ENCODE data around the gene PCNX1. TPM values are rescaled to one million over a fixed set of nuclear protein-coding genes. Genes with fewer than 3 reads are reported as not detected.
A peak's percentile ranks its signal among the peaks of the same experiment; 100 is the strongest.

PCNX1 gene
- total RNA-seq, 2 experiments from 2014 or later: 64.4 to 69.2 TPM

DNA sequence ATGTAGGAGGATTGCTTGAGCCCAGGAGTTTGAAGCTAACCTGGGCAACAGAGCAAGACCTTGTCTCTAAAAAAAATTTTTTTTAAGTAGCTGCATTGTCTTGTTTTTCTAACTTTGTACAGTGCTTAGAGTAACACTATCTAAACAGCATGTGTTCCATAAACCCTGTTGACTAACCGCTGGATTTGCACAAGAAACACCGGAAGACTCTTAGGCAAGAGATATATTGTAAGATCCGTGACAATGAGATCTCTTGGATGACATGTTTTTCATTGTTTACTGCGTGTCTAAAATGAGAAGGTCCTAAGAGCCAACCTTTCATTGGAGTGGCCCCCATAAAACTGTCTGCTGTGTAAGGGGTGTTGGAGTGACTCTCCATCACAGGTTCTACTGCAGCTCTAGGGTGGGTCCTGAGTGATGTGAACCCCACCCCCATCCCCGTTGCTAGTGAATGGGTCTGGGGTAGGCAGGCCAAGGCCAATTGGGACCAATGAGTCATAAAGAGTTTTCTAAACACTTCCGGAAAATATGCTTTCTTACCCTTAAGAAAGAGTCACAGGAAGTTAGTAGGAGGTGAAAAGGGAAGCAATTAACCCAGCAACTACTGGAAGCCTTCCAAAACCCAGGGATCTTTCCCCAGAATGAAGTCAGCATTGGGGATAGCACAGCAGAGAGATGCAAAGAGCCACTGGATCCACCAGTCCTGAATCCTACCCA is 24.3 kb upstream of the PCNX1 start:
- ATAC-seq: no peak
- no peak overlapping the region for H3K4me3 Mint-ChIP-seq

DNA sequence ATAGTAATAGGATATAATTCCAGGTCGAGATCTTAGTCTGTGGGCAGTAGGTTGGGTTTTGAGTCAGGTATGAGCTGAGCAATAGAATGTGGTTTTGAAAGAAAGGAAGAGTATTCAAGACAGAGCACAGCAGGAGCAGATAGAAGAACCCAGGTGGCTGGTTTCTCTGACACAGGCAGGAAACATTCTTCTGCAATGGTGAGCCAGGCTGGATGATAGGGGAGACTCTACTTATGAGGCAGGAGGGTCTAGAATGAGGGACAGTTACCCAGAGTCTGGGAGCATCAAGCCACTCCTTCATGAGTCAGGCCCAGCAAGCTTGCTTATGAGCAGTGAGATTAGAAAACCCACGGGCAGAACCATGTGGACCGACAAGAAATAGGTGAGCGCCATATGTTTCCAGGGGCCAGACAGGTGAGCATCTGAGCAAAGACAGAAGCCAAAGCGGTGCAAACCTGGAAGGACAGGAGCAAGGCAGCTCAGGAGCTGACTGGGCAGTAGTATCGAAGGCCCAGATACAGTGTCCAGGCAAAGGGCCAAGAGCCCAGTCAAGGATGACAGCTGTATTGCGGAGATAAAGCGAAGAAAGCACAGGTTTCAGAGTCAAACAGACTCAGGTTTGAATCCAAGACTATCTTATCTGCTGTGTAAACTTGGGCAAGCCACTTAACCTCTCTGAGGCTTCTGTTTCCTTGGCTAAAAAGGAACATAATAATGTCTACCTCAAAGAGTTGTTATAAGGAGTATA is 22.5 kb upstream of the PCNX1 start:
- peak; percentile 25 for ATAC-seq
- peak overlapping the region; percentile 14 for H3K4me3 Mint-ChIP-seq
- H3K9me3 Mint-ChIP-seq (ENCODE audit: low read depth): no peaks in the 10 kb centered on the region
- peaks cover 81% of the 10 kb centered on the region for H3K4me1 Mint-ChIP-seq
- no peaks in the 10 kb centered on the region for H3K27me3 Mint-ChIP-seq
- no peaks in the 10 kb centered on the region for H3K36me3 Mint-ChIP-seq
- CTCF ChIA-PET: interaction anchor here (0.9 to 13.8 kb wide), 11 partner anchors 10 to 96 kb away, joined by 3 to 179 read pairs (median 9); partner anchors contain the start of gene PCNX1
- DNase-seq: peak; percentile 63
- peak overlapping the region; percentile 96 for H3K27ac Mint-ChIP-seq

More for the DNA sequence above, 24.3 kb upstream of the PCNX1 start:
- Mint-ChIP-seq H3K27me3 (no peaks in the 10 kb centered on the region), H3K36me3 (no peaks in the 10 kb centered on the region), H3K4me1 (peaks cover 63% of the 10 kb centered on the region), H3K9me3 (ENCODE audit: low read depth) (no peaks in the 10 kb centered on the region), H3K27ac (peak overlapping the region; percentile 96)
- CTCF ChIA-PET: interaction anchor here (1.3 to 13.8 kb wide), 5 partner anchors 10 to 72 kb away, joined by 3 to 179 read pairs (median 64); partner anchors contain the start of gene PCNX1
- no peak for DNase-seq

DNA sequence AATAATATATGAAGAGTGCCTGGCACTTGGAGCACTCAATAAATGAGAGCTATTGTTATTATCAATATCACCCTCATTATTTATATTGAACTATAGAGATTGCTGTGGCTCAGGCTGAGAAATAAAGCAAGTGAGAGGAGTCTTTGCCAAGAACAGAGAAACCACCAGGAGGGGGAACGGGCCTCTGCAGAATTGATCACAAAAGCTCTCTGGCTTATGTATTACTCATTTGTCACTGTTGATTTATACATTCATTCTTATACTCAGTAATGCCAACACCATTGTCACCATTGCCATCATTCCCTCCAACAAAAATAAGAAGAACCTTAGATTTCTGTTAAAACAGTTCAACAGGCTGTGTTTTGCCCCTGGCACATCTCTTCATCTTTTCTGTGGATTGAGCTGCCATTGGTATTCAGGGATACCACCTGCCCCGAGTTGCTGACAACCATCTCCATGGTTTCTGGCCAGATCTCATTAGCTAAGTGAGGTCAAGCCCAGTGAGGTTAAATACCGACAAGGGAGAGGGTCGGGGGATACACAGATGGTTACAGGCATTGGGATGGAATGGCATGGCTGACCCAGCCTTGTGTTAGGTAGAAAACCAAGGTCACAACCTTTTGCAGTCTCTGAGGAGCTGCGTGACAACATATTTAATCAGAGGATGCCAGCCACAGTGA is 21.8 kb upstream of the PCNX1 start:
- CTCF ChIA-PET: interaction anchor here (1.0 to 13.8 kb wide), 13 partner anchors 9 to 69 kb away, joined by 3 to 179 read pairs (median 6); partner anchors contain the start of gene PCNX1
- Mint-ChIP-seq H3K4me3 (peak overlapping the region; percentile 10), H3K4me1 (peaks cover 85% of the 10 kb centered on the region), H3K36me3 (no peaks in the 10 kb centered on the region), H3K27ac (peak overlapping the region; percentile 96), H3K27me3 (no peaks in the 10 kb centered on the region), H3K9me3 (ENCODE audit: low read depth) (no peaks in the 10 kb centered on the region)
- peak; percentile 38 for ATAC-seq
- peak; percentile 78 for DNase-seq

DNA sequence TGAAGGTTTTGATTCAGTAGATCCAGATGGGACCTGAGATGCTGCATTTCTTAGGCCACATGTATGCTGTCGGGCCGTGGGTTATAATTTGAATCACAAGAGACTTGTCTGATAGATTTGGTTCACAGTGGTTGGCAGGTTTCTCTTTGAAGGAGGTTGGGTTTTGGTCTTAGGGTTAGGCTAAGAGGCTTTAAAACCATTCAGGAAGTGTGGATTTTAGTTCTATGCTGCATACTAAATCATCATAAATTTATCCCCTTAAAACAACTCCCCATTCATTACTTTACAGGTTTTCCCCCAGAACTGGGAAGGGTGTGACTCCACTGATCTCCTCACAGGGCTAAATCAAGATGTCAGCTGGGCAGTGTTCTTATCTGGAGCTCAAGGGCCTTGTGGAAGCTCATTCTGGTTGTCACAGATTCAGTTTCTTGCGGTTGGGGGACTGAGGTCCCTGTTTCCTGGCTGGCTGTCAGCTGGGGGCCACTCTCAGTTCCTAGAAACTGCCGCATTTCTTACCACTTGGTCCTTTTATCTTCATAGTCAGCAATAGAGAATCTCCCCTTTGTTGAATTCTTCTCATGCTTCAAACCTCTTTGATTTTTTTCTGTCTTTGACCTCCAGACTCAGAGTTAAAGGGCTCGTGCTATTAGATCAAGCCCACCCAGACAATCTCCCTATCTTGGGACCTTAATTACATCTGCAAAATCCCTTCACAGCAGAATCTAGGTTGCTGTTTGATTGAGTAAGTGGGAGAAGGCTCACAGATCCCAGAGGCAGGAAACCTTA is 20.6 kb upstream of the PCNX1 start:
- Mint-ChIP-seq H3K36me3 (no peaks in the 10 kb centered on the region), H3K4me3 (peak overlapping the region; percentile 65), H3K27ac (peak overlapping the region; percentile 96), H3K4me1 (peaks cover 88% of the 10 kb centered on the region), H3K27me3 (no peaks in the 10 kb centered on the region), H3K9me3 (ENCODE audit: low read depth) (no peaks in the 10 kb centered on the region)
- ATAC-seq: peak; percentile 64
- CTCF ChIA-PET: interaction anchor here (0.7 to 13.8 kb wide), 15 partner anchors 8 to 92 kb away, joined by 3 to 179 read pairs (median 6); partner anchors contain the start of gene PCNX1
- DNase-seq: peak; percentile 91

DNA sequence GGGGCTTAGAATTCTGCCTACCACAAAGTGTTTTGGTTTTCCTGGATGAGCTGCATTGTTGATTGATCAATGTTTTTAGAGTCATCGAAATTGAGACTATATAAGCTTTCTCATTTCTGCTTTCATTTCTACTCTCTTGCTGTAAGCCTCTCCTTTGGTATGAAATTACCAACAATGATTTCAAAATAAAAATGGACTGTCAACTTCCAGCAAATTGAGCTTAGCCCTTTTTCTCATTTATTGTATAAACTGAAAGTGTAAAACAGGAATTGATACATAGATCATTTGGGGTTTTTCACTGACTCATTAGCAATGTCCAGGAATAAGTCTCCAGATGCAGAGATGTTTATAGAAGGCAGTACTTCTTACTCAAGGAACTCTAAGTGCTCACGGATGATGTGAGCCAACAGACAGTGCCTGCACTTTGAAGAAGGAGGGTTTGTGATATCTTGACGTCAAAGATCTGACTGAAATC is 20.0 kb upstream of the PCNX1 start:
- CTCF ChIA-PET: interaction anchor here (0.7 to 13.8 kb wide), 10 partner anchors 9 to 91 kb away, joined by 3 to 179 read pairs (median 8); partner anchors contain the start of gene PCNX1
- DNase-seq: no peak
- no peaks in the 10 kb centered on the region for H3K27me3 Mint-ChIP-seq
- H3K9me3 Mint-ChIP-seq (ENCODE audit: low read depth): no peaks in the 10 kb centered on the region
- no peaks in the 10 kb centered on the region for H3K36me3 Mint-ChIP-seq
- peak overlapping the region; percentile 65 for H3K4me3 Mint-ChIP-seq
- peak overlapping the region; percentile 96 for H3K27ac Mint-ChIP-seq
- ATAC-seq: peak; percentile 21
- H3K4me1 Mint-ChIP-seq: peaks cover 87% of the 10 kb centered on the region

DNA sequence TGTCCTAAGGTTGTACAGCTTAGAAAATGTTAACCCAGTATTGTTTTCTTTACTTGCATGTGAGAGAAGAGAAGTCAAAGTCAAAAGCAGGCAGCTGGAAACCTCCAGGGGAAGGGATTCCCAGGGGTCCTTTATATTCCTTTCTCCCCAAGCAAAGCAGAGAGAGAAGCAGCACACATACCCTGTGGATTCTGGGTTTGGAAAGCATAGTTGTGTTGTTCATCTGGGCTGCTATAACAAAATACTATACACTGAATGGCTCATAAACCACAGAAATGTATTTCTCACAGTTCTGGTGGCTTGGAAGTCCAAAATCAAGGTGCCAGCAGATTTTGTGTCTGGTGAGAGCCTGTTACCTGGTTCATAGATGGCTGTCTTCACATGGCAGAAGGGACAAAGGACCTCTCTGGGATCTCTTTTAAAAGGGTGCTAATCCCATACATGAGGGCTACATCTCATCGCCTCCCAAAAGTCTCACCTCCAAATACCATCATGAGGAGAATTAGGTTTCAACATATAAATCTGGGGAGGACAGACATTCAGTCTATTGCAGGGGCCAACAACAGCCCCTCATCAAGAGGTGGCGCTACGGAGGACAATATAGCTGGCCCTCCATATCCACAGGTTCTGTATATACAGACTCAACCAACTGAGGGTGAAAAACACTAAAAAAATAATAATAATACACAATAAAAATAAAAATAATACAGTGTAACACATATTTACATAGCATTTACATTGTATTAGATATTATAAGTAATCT is 19.3 kb upstream of the PCNX1 start:
- Mint-ChIP-seq H3K36me3 (no peaks in the 10 kb centered on the region), H3K27me3 (no peaks in the 10 kb centered on the region), H3K4me1 (peaks cover 88% of the 10 kb centered on the region), H3K9me3 (ENCODE audit: low read depth) (no peaks in the 10 kb centered on the region), H3K4me3 (peak overlapping the region; percentile 65), H3K27ac (peak overlapping the region; percentile 96)
- DNase-seq (no peak), ATAC-seq (no peak)
- CTCF ChIA-PET: interaction anchor here (0.7 to 13.8 kb wide), 15 partner anchors 9 to 91 kb away, joined by 3 to 179 read pairs (median 5); partner anchors contain the start of gene PCNX1

DNA sequence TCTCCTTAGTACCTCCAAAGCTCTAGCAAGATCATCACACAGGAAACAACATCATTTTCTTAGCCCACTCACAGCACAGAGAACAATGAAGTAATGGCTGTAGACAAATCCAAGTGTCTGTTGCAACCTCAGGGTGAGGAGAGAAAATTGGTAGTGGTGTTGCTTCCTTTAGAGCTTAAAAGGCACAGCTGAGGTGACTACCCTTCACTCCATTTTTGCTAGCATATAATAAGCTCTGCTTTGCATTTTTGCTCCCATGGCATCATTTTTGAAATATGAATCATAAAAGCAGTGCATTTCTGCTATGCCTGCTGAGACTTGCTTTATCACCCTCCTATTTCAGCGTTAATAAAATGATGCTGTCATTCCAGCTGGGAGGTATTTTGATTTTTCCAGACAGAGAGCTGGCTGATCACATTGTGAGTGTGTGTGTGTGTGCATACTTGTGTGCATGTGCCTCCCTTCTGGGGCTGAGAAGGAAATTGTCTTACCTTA is 18.5 kb upstream of the PCNX1 start:
- Mint-ChIP-seq H3K4me3 (peak overlapping the region; percentile 8), H3K4me1 (peaks cover 88% of the 10 kb centered on the region), H3K27ac (peak overlapping the region; percentile 86), H3K9me3 (ENCODE audit: low read depth) (no peaks in the 10 kb centered on the region), H3K36me3 (no peaks in the 10 kb centered on the region), H3K27me3 (no peaks in the 10 kb centered on the region)
- peak; percentile 14 for ATAC-seq
- CTCF ChIA-PET: interaction anchor here (1.1 to 13.8 kb wide), 9 partner anchors 10 to 87 kb away, joined by 3 to 179 read pairs (median 5); partner anchors contain the start of gene PCNX1
- DNase-seq: no peak

DNA sequence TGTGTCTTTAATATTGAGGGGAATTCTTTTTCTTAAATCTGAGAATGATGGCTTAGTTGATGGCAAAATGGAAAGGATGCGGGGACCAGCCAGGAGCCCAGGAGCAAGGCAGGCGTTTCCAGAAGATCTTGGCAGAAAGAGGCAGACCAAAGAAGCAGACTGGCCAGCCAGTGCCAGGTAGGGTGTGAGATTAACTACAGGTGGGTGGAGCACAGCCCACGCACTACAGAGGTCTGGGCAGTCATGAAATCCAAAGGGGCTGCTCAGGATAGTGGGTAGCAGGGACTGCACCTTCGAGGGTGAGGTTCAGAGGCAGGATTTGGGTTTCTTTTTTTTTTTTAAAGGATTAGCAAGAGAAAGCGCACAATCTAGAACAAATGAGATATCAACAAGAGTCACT is 17.7 kb upstream of the PCNX1 start:
- CTCF ChIA-PET: interaction anchor here (1.4 to 13.8 kb wide), 2 partner anchors 9 to 16 kb away, joined by 5 to 179 read pairs; partner anchors contain the start of gene PCNX1
- Mint-ChIP-seq H3K4me3 (no peak overlapping the region), H3K27me3 (no peaks in the 10 kb centered on the region), H3K9me3 (ENCODE audit: low read depth) (no peaks in the 10 kb centered on the region), H3K36me3 (no peaks in the 10 kb centered on the region), H3K27ac (peak overlapping the region; percentile 21), H3K4me1 (peaks cover 89% of the 10 kb centered on the region)
- DNase-seq (no peak), ATAC-seq (no peak)

DNA sequence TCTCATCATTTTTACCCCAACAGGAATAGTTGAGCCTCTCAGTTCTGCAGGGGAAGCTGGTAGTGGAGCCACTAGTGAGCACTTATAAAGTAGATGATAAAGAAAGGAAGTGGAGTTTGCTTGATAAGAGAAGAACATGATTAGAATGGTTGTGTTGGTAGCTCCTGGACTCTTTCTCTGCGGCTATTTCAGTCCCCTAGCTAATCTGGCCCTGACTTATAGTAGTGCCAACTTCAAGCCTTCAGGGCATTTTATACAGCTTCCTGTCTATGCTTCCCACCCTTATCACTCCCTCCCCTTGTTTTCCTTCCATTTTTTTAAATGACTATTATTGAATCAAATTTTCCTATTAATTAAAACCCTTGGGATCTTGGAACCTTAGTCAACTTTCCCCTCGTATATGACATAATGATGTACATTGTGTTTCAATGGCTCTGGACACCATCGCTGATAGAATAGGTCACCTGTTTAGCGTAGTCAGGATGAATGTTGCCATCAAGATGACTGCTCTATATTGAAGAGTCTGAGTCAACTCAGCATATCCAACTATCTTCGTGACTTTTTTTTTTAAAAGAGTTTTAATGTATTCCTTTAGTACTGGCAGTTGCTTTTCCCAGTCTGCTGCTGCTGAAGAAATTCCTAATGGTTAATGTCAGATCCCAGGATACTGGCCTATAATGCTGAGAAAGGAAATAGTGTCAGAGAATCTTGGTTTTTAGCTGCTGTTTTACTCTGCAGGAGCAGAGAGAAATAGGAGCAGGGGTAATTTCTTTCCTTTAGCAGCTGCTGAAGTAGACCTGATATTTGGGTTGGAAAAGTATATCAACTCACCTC is 16.2 kb upstream of the PCNX1 start:
- no peak overlapping the region for H3K4me3 Mint-ChIP-seq
- ATAC-seq (no peak), DNase-seq (no peak)
- no peaks in the 10 kb centered on the region for H3K9me3 Mint-ChIP-seq (ENCODE audit: low read depth)
- no peaks in the 10 kb centered on the region for H3K36me3 Mint-ChIP-seq
- peaks cover 88% of the 10 kb centered on the region for H3K4me1 Mint-ChIP-seq
- CTCF ChIA-PET: interaction anchor here (1.3 to 13.8 kb wide), 3 partner anchors 15 to 74 kb away, joined by 3 to 179 read pairs (median 4); partner anchors contain the start of gene PCNX1
- no peaks in the 10 kb centered on the region for H3K27me3 Mint-ChIP-seq
- H3K27ac Mint-ChIP-seq: no peak overlapping the region

DNA sequence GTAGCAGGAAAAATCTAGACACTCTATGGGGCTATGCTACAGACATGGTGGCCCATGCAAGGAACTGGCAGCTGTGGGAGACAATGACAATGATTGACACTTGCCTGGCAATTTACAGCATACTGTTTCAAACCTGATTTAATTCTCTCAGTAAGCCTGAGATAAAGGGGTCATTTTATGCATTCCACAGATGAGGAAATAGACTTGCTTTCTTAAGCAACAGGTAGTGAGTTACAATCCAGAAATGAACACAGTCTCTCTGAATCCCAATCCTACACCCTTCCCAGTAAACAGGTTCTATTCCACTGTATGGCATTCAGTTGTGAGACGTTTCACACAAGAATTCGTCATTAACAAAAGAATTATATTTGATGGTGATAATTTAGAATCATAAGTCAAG is 15.5 kb upstream of the PCNX1 start:
- H3K27ac Mint-ChIP-seq: no peak overlapping the region
- H3K36me3 Mint-ChIP-seq: peaks cover 4% of the 10 kb centered on the region
- no peaks in the 10 kb centered on the region for H3K27me3 Mint-ChIP-seq
- peaks cover 83% of the 10 kb centered on the region for H3K4me1 Mint-ChIP-seq
- DNase-seq (no peak), ATAC-seq (no peak)
- H3K4me3 Mint-ChIP-seq: no peak overlapping the region
- no peaks in the 10 kb centered on the region for H3K9me3 Mint-ChIP-seq (ENCODE audit: low read depth)
- CTCF ChIA-PET: interaction anchor here (1.3 to 13.8 kb wide), 3 partner anchors 14 to 74 kb away, joined by 3 to 179 read pairs (median 4); partner anchors contain the start of gene PCNX1
